Suprapubic skin (tissue), 4 donors: Measurements from ENCODE around the gene SLC13A2. TPM values are rescaled to one million over a fixed set of nuclear protein-coding genes. Genes with fewer than 3 reads are reported as not detected.
"Not testable (repeated sequence)": the region's sequence is repeated elsewhere in the genome, so short reads cannot be mapped to it uniquely, and the experiment has no call there.

Source experiments
- DNase-seq, 2 donors: peaks; one replicate each; pipeline ENCODE4 v3.0.0-alpha.2; 2019; ENCODE audit warnings: low spot score in 2 of 2
- H3K27ac ChIP-seq: fragments of 200-600 bp; sonication (generic); one replicate; pipeline ENCODE4 v1.5.1; 2019
- H3K27me3 ChIP-seq: fragments of 200-600 bp; sonication (generic); one replicate; pipeline ENCODE4 v1.5.1; 2019
- H3K36me3 ChIP-seq: fragments of 200-600 bp; sonication (generic); one replicate; pipeline ENCODE4 v1.5.1; 2019
- H3K4me1 ChIP-seq: fragments of 200-600 bp; sonication (generic); one replicate; pipeline ENCODE4 v1.5.1; 2019
- H3K4me3 ChIP-seq: fragments of 200-600 bp; sonication (generic); one replicate; pipeline ENCODE4 v1.5.1; 2019; ENCODE audit warnings: mild to moderate bottlenecking
- H3K9me3 ChIP-seq: fragments of 200-600 bp; sonication (generic); one replicate; pipeline ENCODE4 v1.5.1; 2019
- EP300 ChIP-seq: sonication (generic); formaldehyde crosslinking; IDR thresholded peaks from one replicate; pipeline ENCODE4 v1.6.1; 2017; ENCODE audit warnings: antibody characterized with exemption
- POLR2A ChIP-seq, 2 donors: fragments of 450-650 bp; IDR thresholded peaks; one replicate each; pipeline ENCODE4 v1.6.1; 2017; ENCODE audit warnings: antibody characterized with exemption in 2 of 2, mild to moderate bottlenecking in 2 of 2, moderate library complexity in 2 of 2
- POLR2AphosphoS5 ChIP-seq, 3 donors: sonication (generic); formaldehyde crosslinking; IDR thresholded peaks; one replicate each; pipeline ENCODE4 v1.6.1; 2017; ENCODE audit warnings: antibody characterized with exemption in 3 of 3
- WGBS: methylation state at CpG from one replicate; pipeline ENCODE4 v1.1.5; 2018; 5-methylcytosine and 5-hydroxymethylcytosine counted together
- total RNA-seq, 4 donors: library from RNA; depleted of rRNA; stranded (reverse); fragments of >200 nt; gene quantifications; one replicate each; pipeline ENCODE4 v1.1.0, GENCODE V29; 2016
- TF ChIP-seq, protein P1 (sequence below), 2 donors: fragments of 200-600 bp in 1 of 2; fragments of 450-650 bp in 1 of 2; sonication (generic) in 1 of 2; IDR thresholded peaks; one replicate each; pipeline ENCODE4 v1.5.1; 2016 to 2019; ENCODE audit warnings: antibody characterized with exemption in 2 of 2, mild to moderate bottlenecking in 1 of 2, moderate library complexity in 1 of 2

Gene SLC13A2
- total RNA-seq, 4 donors from 2014 or later: 9.7 to 22.0 (median 14.8) TPM

- Histone ChIP-seq H3K4me1 (no peaks in the 10 kb centered on the region), H3K9me3 (no peaks in the 10 kb centered on the region), H3K27me3 (peaks cover 8% of the 10 kb centered on the region), H3K4me3 (no peak overlapping the region), H3K27ac (no peak overlapping the region), H3K36me3 (no peaks in the 10 kb centered on the region)
- no peak for DNase-seq
- TF ChIP-seq EP300 (no peak), POLR2A (IDR thresholded peaks at IDR 0.05) (no peak), POLR2AphosphoS5 (IDR thresholded peaks at IDR 0.05) (no peak)
- TF ChIP-seq, protein P1, sequence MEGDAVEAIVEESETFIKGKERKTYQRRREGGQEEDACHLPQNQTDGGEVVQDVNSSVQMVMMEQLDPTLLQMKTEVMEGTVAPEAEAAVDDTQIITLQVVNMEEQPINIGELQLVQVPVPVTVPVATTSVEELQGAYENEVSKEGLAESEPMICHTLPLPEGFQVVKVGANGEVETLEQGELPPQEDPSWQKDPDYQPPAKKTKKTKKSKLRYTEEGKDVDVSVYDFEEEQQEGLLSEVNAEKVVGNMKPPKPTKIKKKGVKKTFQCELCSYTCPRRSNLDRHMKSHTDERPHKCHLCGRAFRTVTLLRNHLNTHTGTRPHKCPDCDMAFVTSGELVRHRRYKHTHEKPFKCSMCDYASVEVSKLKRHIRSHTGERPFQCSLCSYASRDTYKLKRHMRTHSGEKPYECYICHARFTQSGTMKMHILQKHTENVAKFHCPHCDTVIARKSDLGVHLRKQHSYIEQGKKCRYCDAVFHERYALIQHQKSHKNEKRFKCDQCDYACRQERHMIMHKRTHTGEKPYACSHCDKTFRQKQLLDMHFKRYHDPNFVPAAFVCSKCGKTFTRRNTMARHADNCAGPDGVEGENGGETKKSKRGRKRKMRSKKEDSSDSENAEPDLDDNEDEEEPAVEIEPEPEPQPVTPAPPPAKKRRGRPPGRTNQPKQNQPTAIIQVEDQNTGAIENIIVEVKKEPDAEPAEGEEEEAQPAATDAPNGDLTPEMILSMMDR (IDR thresholded peaks at IDR 0.05): no peak
- WGBS: 52% methylated on average over 1 of the region's 1 CpG
These were observed 39.7 kb upstream of the SLC13A2 start for GRCh38 chr17:28433721-28434120.

- not testable (repeated sequence) for H3K4me1 ChIP-seq, H3K4me3 ChIP-seq, H3K27ac ChIP-seq, H3K36me3 ChIP-seq, DNase-seq, H3K27me3 ChIP-seq, H3K9me3 ChIP-seq
- WGBS: 88% methylated on average over 8 of the region's 8 CpGs
These were observed 39.1 kb upstream of the SLC13A2 start for GRCh38 chr17:28434326-28434725.

DNA sequence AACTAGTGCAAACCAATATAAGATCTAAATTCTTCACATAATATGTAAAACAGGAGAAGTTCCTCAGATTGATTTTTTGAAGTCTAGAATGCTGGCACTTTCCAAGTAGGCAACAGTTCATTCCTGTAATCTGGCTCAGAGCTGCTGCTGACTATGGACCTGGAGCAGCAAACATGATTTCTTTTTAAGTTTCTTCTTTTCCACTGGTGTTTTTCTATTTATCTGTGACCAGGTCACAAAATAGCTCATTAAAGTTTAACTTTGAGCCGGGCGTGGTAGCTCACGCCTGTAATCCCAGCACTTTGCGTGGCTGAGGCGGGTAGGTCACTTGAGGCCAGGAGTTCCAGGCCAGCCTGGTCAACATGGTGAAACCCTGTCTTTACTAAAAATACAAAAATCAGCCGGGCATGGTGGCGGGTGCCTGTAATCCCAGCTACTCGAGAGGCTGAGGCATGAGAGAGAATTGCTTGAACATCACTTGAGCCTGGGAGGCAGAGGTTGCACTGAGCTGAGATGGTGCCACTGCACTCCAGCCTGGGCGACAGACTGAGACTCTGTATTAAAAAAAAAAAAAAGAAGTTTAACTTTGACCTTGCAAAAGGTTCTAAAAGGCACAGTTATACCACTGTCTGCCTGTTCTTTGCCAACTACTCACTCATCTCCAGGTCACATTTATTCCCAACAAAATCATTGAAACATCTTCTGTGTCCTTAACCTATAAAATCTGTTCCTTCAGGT is 29.4 kb upstream of the SLC13A2 start:
- no peaks in the 10 kb centered on the region for H3K4me1 ChIP-seq
- H3K27me3 ChIP-seq: peaks cover 2% of the 10 kb centered on the region
- no peaks in the 10 kb centered on the region for H3K9me3 ChIP-seq
- no peaks in the 10 kb centered on the region for H3K36me3 ChIP-seq
- no peak for TF ChIP-seq EP300
- no peak for TF ChIP-seq POLR2A (IDR thresholded peaks at IDR 0.05)
- TF ChIP-seq, protein P1 (IDR thresholded peaks at IDR 0.05): no peak
- no peak for TF ChIP-seq POLR2AphosphoS5 (IDR thresholded peaks at IDR 0.05)
- H3K4me3 ChIP-seq: no peak overlapping the region
- no peak overlapping the region for H3K27ac ChIP-seq
- DNase-seq: no peak
- WGBS: 90% methylated on average over 9 of the region's 9 CpGs

DNA sequence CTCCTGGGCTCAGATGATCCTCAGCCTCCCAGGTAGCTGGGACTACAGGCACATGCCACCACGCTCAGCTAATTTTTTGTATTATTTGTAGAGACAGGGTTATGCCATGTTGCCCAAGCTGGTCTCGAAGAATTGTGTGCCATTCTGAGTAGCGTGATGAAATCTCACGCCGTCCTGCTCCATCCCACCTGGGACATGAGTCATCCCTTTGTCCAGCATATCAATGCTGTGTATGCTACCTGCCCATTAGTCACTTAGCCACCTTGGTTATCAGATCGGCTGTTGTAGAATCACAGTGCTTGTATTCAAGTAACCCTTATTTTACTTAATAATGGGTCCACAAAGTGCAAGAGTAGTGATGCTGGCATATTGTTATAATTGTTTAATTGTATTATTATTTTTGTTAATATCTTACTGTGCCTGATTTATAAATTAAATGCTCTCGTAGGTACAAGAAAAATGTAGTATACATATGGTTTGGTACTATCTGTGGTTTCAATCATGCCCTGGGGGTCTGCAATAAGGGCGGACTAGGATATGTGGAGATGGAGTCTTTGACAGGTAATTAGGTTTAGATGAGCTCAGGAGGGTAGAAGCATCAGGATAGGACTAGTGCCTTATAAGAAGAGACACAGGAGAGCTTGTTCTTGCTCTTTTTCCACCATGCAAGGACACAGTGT is 26.6 kb upstream of the SLC13A2 start:
- Histone ChIP-seq H3K4me3 (no peak overlapping the region), H3K4me1 (no peaks in the 10 kb centered on the region), H3K36me3 (no peaks in the 10 kb centered on the region), H3K27me3 (no peaks in the 10 kb centered on the region), H3K27ac (no peak overlapping the region), H3K9me3 (no peaks in the 10 kb centered on the region)
- DNase-seq: no peak
- no peak for TF ChIP-seq EP300
- 77% methylated on average over 8 of the region's 8 CpGs for WGBS

DNA sequence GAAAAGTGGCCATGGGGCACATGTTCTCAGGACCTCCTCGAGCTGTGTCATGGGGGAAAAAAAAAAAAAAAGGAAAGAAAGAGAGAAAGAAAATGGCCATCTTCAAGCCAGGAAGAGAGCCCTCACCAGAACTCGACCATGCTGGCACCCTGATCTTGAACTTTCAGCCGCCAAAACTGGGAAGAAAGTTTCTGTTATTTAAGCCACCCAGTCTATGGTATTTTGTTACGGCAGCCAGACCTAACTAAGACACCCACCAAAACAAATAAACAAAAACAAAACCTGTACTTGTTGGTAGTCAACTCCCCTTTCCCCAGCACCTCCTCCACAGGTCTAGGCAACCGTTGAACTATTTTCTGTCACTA is 26.1 kb upstream of the SLC13A2 start:
- TF ChIP-seq, protein P1 (IDR thresholded peaks at IDR 0.05): no peak
- no peak for TF ChIP-seq POLR2A (IDR thresholded peaks at IDR 0.05)
- TF ChIP-seq POLR2AphosphoS5 (IDR thresholded peaks at IDR 0.05): no peak
- TF ChIP-seq EP300: no peak
- Histone ChIP-seq H3K4me3 (no peak overlapping the region), H3K9me3 (no peaks in the 10 kb centered on the region), H3K36me3 (no peaks in the 10 kb centered on the region), H3K27me3 (no peaks in the 10 kb centered on the region), H3K27ac (no peak overlapping the region), H3K4me1 (no peaks in the 10 kb centered on the region)
- no peak for DNase-seq
- WGBS: 62% methylated on average over 5 of the region's 5 CpGs

DNA sequence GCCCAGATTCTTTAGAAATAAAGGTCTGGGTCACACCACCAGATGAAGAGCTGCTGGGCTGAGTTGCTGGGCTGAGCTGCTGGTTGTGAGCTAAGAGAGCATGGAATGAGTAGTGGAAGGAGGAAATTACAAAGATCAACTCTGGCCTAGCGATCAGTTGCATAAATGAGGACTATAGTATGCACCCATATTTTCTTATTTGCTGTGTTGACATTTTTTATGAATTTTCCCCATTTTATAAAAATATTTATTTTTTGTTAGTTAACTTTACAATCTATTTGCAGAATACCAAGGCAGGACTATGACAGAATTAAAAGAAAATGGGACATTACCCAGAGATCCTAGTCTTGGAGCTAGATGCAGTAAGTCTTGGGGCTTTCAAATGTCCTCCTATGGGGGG is 23.6 kb upstream of the SLC13A2 start:
- no peak for DNase-seq
- no peaks in the 10 kb centered on the region for H3K36me3 ChIP-seq
- no peak overlapping the region for H3K4me3 ChIP-seq
- no peaks in the 10 kb centered on the region for H3K27me3 ChIP-seq
- H3K4me1 ChIP-seq: no peaks in the 10 kb centered on the region
- 91% methylated on average over 1 of the region's 1 CpG for WGBS
- H3K9me3 ChIP-seq: no peaks in the 10 kb centered on the region
- no peak for TF ChIP-seq POLR2A (IDR thresholded peaks at IDR 0.05)
- TF ChIP-seq, protein P1 (IDR thresholded peaks at IDR 0.05): no peak
- no peak for TF ChIP-seq POLR2AphosphoS5 (IDR thresholded peaks at IDR 0.05)
- TF ChIP-seq EP300: no peak
- H3K27ac ChIP-seq: no peak overlapping the region
